WTC11 (cell line): Measurements from ENCODE around the gene MGAT4A. TPM values are rescaled to one million over a fixed set of nuclear protein-coding genes. Genes with fewer than 3 reads are reported as not detected.

Source experiments
- ATAC-seq: fragments of 200-7000 bp; cut with Tn5 transposase; 2 replicates; pipeline ENCODE4 v1.10.0; 2021; ENCODE audit warnings: mild to moderate bottlenecking, moderate library complexity
- CTCF ChIA-PET: fragments of 300-600 bp; sonication (Branson Sonifier 250); formaldehyde crosslinking; loops from one replicate; lab custom pipeline; 2021; ENCODE audit warnings: antibody characterized with exemption; lab: Charles Lee
- POLR2A ChIA-PET: fragments of 350-600 bp; sonication (Branson Sonifier 250); formaldehyde crosslinking; loops from one replicate; lab custom pipeline; 2021; ENCODE audit warnings: antibody characterized with exemption; lab: Charles Lee
- DNase-seq: peaks from one replicate; pipeline ENCODE4 v3.0.0; 2021; ENCODE audit warnings: low spot score
- H3K27ac Mint-ChIP-seq: 2 replicates; pipeline ENCODE4 v1.8.0; 2021; ENCODE audit warnings: mixed read lengths
- H3K27me3 Mint-ChIP-seq: 2 replicates; pipeline ENCODE4 v1.8.0; 2021; ENCODE audit warnings: low read depth, mild to moderate bottlenecking, moderate library complexity, mixed read lengths
- H3K36me3 Mint-ChIP-seq: 2 replicates; pipeline ENCODE4 v1.8.0; 2021; ENCODE audit warnings: mixed read lengths
- H3K4me1 Mint-ChIP-seq: 2 replicates; pipeline ENCODE4 v1.8.0; 2022; ENCODE audit warnings: mixed read lengths
- H3K4me3 Mint-ChIP-seq: 2 replicates; pipeline ENCODE4 v1.8.0; 2021; ENCODE audit warnings: mild to moderate bottlenecking, moderate library complexity, mixed read lengths
- H3K9me3 Mint-ChIP-seq: 2 replicates; pipeline ENCODE4 v1.8.0; 2021; ENCODE audit warnings: mixed read lengths
- ARID4B ChIP-seq: sonication (generic); formaldehyde crosslinking; IDR thresholded peaks from 2 replicates; pipeline ENCODE4 v1.8.0; 2023; ENCODE audit warnings: missing genetic modification reagents, mild to moderate bottlenecking, borderline replicate concordance
- CREM ChIP-seq: sonication (generic); formaldehyde crosslinking; IDR thresholded peaks from 2 replicates; pipeline ENCODE4 v1.8.1; 2022; ENCODE audit warnings: mild to moderate bottlenecking, missing genetic modification reagents, moderate library complexity
- GRHL2 ChIP-seq: fragments of 250-450 bp; sonication (Bioruptor Pico); IDR thresholded peaks from 2 replicates; pipeline ENCODE4 v1.8.0; 2022; ENCODE audit warnings: mild to moderate bottlenecking, moderate library complexity; ENCODE audit not compliant: insufficient replicate concordance, severe bottlenecking
- KAT7 ChIP-seq: sonication (generic); formaldehyde crosslinking; IDR thresholded peaks from 2 replicates; pipeline ENCODE4 v1.8.1; 2023; ENCODE audit warnings: missing genetic modification reagents, mild to moderate bottlenecking, borderline replicate concordance
- MYBL2 ChIP-seq: sonication (generic); formaldehyde crosslinking; IDR thresholded peaks from 2 replicates; pipeline ENCODE4 v1.8.1; 2023; ENCODE audit warnings: mild to moderate bottlenecking, moderate library complexity, missing genetic modification reagents
- PRRX2 ChIP-seq: fragments of 250-450 bp; sonication (Bioruptor Pico); IDR thresholded peaks from 2 replicates; pipeline ENCODE4 v1.8.0; 2021; ENCODE audit warnings: mild to moderate bottlenecking
- SMAD3 ChIP-seq: sonication (generic); formaldehyde crosslinking; IDR thresholded peaks from 2 replicates; pipeline ENCODE4 v1.8.0; 2022; ENCODE audit warnings: missing genetic modification reagents, mild to moderate bottlenecking, borderline replicate concordance
- SMAD4 ChIP-seq: sonication (generic); formaldehyde crosslinking; IDR thresholded peaks from 2 replicates; pipeline ENCODE4 v1.8.0; 2022; ENCODE audit warnings: mild to moderate bottlenecking, missing genetic modification reagents
- TP53 ChIP-seq: sonication (generic); formaldehyde crosslinking; IDR thresholded peaks from 2 replicates; pipeline ENCODE4 v1.8.1; 2023; ENCODE audit warnings: mild to moderate bottlenecking, missing genetic modification reagents
- ZMAT4 ChIP-seq: fragments of 250-450 bp; sonication (Bioruptor Pico); IDR thresholded peaks from 2 replicates; pipeline ENCODE4 v1.9.0; 2021; ENCODE audit warnings: mild to moderate bottlenecking
- ZNF138 ChIP-seq: sonication (generic); formaldehyde crosslinking; conservative IDR thresholded peaks from 2 replicates; pipeline ENCODE4 v1.8.1; 2022; ENCODE audit warnings: mild to moderate bottlenecking, moderate library complexity, missing genetic modification reagents
- ZNF219 ChIP-seq: sonication (generic); formaldehyde crosslinking; IDR thresholded peaks from 2 replicates; pipeline ENCODE4 v1.8.0; 2023; ENCODE audit warnings: missing genetic modification reagents, mild to moderate bottlenecking, borderline replicate concordance
- ZNF232 ChIP-seq: sonication (generic); formaldehyde crosslinking; IDR thresholded peaks from 2 replicates; pipeline ENCODE4 v1.8.0; 2022; ENCODE audit warnings: mild to moderate bottlenecking, missing genetic modification reagents
- ZNF263 ChIP-seq: sonication (generic); formaldehyde crosslinking; IDR thresholded peaks from 2 replicates; pipeline ENCODE4 v1.8.1; 2022; ENCODE audit warnings: low read depth, mild to moderate bottlenecking, moderate library complexity, missing genetic modification reagents
- ZNF396 ChIP-seq: fragments of 250-450 bp; sonication (Bioruptor Pico); IDR thresholded peaks from 2 replicates; pipeline ENCODE4 v1.8.0; 2021; ENCODE audit warnings: mild to moderate bottlenecking, moderate library complexity, borderline replicate concordance
- total RNA-seq: library from RNA; stranded (reverse); gene quantifications from 3 replicates; pipeline ENCODE4 v1.2.3, GENCODE V29; 2021
- TF ChIP-seq, protein P1 (sequence below): fragments of 250-450 bp; sonication (Bioruptor Pico); IDR thresholded peaks from 2 replicates; pipeline ENCODE4 v2.1.2; 2022; ENCODE audit warnings: mild to moderate bottlenecking, moderate library complexity
- TF ChIP-seq, protein P2 (sequence below): sonication (generic); formaldehyde crosslinking; IDR thresholded peaks from 2 replicates; pipeline ENCODE4 v1.8.0; 2022; ENCODE audit warnings: mild to moderate bottlenecking, missing genetic modification reagents
- TF ChIP-seq, protein P3 (sequence below): sonication (generic); formaldehyde crosslinking; IDR thresholded peaks from 2 replicates; pipeline ENCODE4 v1.8.1; 2023; ENCODE audit warnings: mild to moderate bottlenecking, missing genetic modification reagents
- TF ChIP-seq, protein P4 (sequence below): fragments of 200-600 bp; IDR thresholded peaks from 2 replicates; pipeline ENCODE4 v1.8.0; 2022; ENCODE audit warnings: antibody characterized with exemption
- TF ChIP-seq, protein P5 (sequence below): fragments of 250-450 bp; sonication (Bioruptor Pico); IDR thresholded peaks from 2 replicates; pipeline ENCODE4 v1.9.0; 2021; ENCODE audit warnings: moderate library complexity, mild to moderate bottlenecking, inconsistent platforms, borderline replicate concordance

Gene MGAT4A
- total RNA-seq, 1 experiment from 2014 or later: 6.7 TPM

DNA sequence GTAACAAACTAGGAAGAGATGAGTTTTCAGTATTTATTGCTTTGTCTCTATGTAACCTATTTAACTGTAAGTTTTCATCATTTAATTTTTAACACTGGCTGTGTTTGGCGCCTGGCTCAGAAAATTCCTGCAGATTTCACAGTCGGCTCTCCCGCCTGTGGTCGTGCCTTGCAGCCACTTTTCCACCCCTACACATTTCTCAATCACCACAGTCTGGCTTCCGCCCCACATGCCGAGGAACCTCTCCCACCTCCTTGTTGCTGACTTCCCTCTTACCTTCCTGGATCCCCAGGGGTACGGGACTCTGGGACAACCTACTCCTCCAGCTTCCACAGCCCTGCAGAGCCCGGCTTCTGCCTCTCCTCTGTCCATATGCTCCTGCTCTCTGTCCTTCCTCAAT lies 41.6 kb upstream of the MGAT4A start:
- Mint-ChIP-seq H3K4me1 (peaks cover 27% of the 10 kb centered on the region), H3K27me3 (peaks cover 4% of the 10 kb centered on the region; the same call in 1 of the 2 replicates), H3K9me3 (peaks cover 16% of the 10 kb centered on the region), H3K36me3 (no peaks in the 10 kb centered on the region), H3K27ac (no peak overlapping the region), H3K4me3 (no peak overlapping the region)
- TF ChIP-seq ARID4B (no peak), ZNF263 (no peak), ZNF219 (CRISPR knock-in tag) (no peak), GRHL2 (CRISPR knock-in tag) (no peak), MYBL2 (no peak), KAT7 (no peak), TP53 (no peak), ZNF396 (no peak), SMAD3 (CRISPR knock-in tag) (no peak), PRRX2 (CRISPR knock-in tag) (no peak), ZNF138 (CRISPR knock-in tag) (no peak), ZMAT4 (no peak)
- TF ChIP-seq, protein P1, sequence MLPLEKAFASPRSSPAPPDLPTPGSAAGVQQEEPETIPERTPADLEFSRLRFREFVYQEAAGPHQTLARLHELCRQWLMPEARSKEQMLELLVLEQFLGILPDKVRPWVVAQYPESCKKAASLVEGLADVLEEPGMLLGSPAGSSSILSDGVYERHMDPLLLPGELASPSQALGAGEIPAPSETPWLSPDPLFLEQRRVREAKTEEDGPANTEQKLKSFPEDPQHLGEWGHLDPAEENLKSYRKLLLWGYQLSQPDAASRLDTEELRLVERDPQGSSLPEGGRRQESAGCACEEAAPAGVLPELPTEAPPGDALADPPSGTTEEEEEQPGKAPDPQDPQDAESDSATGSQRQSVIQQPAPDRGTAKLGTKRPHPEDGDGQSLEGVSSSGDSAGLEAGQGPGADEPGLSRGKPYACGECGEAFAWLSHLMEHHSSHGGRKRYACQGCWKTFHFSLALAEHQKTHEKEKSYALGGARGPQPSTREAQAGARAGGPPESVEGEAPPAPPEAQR (CRISPR knock-in tag): no peak
- TF ChIP-seq, protein P2, sequence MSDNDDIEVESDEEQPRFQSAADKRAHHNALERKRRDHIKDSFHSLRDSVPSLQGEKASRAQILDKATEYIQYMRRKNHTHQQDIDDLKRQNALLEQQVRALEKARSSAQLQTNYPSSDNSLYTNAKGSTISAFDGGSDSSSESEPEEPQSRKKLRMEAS (CRISPR knock-in tag): no peak
- TF ChIP-seq, protein P3, sequence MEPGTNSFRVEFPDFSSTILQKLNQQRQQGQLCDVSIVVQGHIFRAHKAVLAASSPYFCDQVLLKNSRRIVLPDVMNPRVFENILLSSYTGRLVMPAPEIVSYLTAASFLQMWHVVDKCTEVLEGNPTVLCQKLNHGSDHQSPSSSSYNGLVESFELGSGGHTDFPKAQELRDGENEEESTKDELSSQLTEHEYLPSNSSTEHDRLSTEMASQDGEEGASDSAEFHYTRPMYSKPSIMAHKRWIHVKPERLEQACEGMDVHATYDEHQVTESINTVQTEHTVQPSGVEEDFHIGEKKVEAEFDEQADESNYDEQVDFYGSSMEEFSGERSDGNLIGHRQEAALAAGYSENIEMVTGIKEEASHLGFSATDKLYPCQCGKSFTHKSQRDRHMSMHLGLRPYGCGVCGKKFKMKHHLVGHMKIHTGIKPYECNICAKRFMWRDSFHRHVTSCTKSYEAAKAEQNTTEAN (CRISPR knock-in tag): no peak
- POLR2A ChIA-PET: no interaction called here
- ATAC-seq (no peak), DNase-seq (no peak)
- CTCF ChIA-PET: no interaction called here

DNA sequence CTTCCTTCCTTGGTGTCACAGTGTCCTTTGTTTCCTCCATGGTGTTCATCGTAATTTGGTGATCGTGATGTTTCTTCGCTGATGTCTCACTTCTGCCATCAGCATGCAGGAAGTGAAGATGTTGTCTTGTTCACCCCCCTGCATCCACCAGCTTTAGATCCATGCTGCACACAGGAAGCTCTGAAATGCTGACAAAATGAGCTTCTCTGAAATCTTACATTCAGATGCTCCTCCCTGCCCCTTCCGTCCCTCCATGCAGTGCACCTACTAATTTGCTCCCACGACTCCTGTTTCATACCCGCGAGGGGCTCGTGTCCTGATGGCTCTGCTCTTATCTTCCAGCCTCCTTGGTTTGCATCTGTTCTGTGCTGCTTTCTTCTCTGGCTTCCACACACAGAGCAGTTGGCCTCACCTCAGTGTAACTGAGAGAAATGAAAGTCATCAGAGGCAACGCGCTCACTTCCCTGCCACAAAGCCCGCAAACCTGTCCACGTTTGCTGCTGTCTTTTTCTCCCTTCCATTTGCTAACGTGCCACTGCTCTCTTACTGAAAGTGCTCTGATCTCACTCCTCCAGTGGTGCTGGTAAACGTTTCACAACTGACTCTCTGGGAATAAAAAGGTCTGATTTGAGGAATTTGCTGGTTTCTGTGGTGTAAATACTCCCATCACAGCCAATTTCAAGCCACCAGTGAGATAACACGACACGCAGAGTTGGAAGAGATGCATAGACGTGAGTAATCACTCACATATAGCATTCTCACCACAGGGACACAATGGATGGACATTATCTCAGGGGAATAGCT lies 41.0 kb upstream of the MGAT4A start:
- no peaks in the 10 kb centered on the region for H3K36me3 Mint-ChIP-seq
- TF ChIP-seq, protein P4, sequence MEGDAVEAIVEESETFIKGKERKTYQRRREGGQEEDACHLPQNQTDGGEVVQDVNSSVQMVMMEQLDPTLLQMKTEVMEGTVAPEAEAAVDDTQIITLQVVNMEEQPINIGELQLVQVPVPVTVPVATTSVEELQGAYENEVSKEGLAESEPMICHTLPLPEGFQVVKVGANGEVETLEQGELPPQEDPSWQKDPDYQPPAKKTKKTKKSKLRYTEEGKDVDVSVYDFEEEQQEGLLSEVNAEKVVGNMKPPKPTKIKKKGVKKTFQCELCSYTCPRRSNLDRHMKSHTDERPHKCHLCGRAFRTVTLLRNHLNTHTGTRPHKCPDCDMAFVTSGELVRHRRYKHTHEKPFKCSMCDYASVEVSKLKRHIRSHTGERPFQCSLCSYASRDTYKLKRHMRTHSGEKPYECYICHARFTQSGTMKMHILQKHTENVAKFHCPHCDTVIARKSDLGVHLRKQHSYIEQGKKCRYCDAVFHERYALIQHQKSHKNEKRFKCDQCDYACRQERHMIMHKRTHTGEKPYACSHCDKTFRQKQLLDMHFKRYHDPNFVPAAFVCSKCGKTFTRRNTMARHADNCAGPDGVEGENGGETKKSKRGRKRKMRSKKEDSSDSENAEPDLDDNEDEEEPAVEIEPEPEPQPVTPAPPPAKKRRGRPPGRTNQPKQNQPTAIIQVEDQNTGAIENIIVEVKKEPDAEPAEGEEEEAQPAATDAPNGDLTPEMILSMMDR: no peak
- TF ChIP-seq CREM (no peak), ZNF232 (no peak), SMAD4 (CRISPR knock-in tag) (no peak)
- TF ChIP-seq, protein P5, sequence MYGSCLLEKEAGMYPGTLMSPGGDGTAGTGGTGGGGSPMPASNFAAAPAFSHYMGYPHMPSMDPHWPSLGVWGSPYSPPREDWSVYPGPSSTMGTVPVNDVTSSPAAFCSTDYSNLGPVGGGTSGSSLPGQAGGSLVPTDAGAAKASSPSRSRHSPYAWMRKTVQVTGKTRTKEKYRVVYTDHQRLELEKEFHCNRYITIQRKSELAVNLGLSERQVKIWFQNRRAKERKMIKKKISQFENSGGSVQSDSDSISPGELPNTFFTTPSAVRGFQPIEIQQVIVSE (CRISPR knock-in tag): no peak
- H3K27ac Mint-ChIP-seq: no peak overlapping the region
- H3K27me3 Mint-ChIP-seq: peaks cover 4% of the 10 kb centered on the region; the same call in 1 of the 2 replicates
- no peak for DNase-seq
- peaks cover 27% of the 10 kb centered on the region for H3K4me1 Mint-ChIP-seq
- ChIA-PET POLR2A (interaction anchor here (0.7 kb wide), 1 partner anchor 1126 kb away, joined by 3 read pairs; the partner anchor contains the start of gene COX5B), CTCF (no interaction called here)
- ATAC-seq: no peak
- H3K4me3 Mint-ChIP-seq: no peak overlapping the region
- peaks cover 10% of the 10 kb centered on the region; the same call in 1 of the 2 replicates for H3K9me3 Mint-ChIP-seq
